Progenitor cell of endocrine pancreas (in vitro differentiated cells): ENCODE data around the gene CLHC1. TPM values are rescaled to one million over a fixed set of nuclear protein-coding genes. Genes with fewer than 3 reads are reported as not detected.

ENCODE experiments used
- DNase-seq: peaks from one replicate; pipeline ENCODE4 v3.0.0; 2021; ENCODE audit warnings: low spot score; ENCODE audit not compliant: unreplicated experiment
- H3K27ac Mint-ChIP-seq: 2 replicates; pipeline ENCODE4 v1.8.0; 2021; ENCODE audit warnings: mild to moderate bottlenecking, moderate library complexity, mixed read lengths
- H3K27me3 Mint-ChIP-seq: 2 replicates; pipeline ENCODE4 v1.8.0; 2021; ENCODE audit warnings: mixed read lengths
- H3K36me3 Mint-ChIP-seq: 2 replicates; pipeline ENCODE4 v1.8.0; 2022; ENCODE audit warnings: mixed read lengths; ENCODE audit not compliant: insufficient read depth
- H3K4me1 Mint-ChIP-seq: 2 replicates; pipeline ENCODE4 v1.8.0; 2021; ENCODE audit warnings: low read depth, mixed read lengths
- H3K4me3 Mint-ChIP-seq: 2 replicates; pipeline ENCODE4 v1.8.0; 2021; ENCODE audit warnings: low read depth, mild to moderate bottlenecking, moderate library complexity, mixed read lengths
- H3K9me3 Mint-ChIP-seq: 2 replicates; pipeline ENCODE4 v1.8.0; 2021; ENCODE audit warnings: low read depth, mixed read lengths
- total RNA-seq: library from RNA; stranded (reverse); gene quantifications from 2 replicates; pipeline ENCODE4 v1.2.1, GENCODE V29; 2021
- TF ChIP-seq, protein P1 (sequence below): fragments of 200-600 bp; sonication (generic); IDR thresholded peaks from one replicate; pipeline ENCODE4 v1.5.0; 2021; ENCODE audit warnings: antibody characterized with exemption, mild to moderate bottlenecking; ENCODE audit not compliant: unreplicated experiment

CLHC1 gene
- total RNA-seq, 1 donor from 2014 or later, result 43.9 TPM

DNA sequence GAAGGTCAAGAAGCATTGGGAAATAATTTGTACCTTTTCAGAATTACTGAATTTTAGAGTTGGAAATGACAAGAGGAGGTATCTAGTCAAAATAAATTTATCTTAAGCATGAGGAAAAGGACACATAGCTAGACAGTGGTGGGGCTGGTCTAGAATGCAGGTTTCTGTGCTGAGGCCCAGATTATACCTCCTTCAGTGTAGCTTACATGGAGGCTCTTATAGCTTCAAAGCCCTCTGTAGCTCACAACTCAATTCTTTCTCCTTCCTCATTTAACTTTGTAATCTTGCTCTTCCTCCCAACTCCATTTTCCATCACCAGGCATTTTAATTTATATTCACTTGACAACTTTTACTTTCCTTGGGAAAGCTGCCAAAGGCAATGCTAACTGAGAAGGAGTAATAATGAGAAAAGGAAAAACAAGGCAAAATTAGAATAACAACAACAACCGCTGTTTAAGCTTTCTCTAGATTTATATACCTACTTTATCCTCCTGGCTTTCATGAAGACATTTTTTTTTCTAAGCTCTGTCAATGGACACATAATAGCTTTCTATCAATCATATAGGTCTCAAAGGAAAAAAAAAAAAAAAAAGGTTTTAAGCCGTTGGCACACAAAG is 58.5 kb downstream of the CLHC1 start:
- H3K27ac Mint-ChIP-seq, result no peak overlapping the region
- TF ChIP-seq, protein P1, sequence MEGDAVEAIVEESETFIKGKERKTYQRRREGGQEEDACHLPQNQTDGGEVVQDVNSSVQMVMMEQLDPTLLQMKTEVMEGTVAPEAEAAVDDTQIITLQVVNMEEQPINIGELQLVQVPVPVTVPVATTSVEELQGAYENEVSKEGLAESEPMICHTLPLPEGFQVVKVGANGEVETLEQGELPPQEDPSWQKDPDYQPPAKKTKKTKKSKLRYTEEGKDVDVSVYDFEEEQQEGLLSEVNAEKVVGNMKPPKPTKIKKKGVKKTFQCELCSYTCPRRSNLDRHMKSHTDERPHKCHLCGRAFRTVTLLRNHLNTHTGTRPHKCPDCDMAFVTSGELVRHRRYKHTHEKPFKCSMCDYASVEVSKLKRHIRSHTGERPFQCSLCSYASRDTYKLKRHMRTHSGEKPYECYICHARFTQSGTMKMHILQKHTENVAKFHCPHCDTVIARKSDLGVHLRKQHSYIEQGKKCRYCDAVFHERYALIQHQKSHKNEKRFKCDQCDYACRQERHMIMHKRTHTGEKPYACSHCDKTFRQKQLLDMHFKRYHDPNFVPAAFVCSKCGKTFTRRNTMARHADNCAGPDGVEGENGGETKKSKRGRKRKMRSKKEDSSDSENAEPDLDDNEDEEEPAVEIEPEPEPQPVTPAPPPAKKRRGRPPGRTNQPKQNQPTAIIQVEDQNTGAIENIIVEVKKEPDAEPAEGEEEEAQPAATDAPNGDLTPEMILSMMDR, result no peak
- H3K4me3 Mint-ChIP-seq, result no peak overlapping the region
- no peaks in the 10 kb centered on the region for H3K9me3 Mint-ChIP-seq
- no peak for DNase-seq
- no peaks in the 10 kb centered on the region for H3K36me3 Mint-ChIP-seq
- H3K27me3 Mint-ChIP-seq, result no peaks in the 10 kb centered on the region
- H3K4me1 Mint-ChIP-seq, result peaks cover 9% of the 10 kb centered on the region

DNA sequence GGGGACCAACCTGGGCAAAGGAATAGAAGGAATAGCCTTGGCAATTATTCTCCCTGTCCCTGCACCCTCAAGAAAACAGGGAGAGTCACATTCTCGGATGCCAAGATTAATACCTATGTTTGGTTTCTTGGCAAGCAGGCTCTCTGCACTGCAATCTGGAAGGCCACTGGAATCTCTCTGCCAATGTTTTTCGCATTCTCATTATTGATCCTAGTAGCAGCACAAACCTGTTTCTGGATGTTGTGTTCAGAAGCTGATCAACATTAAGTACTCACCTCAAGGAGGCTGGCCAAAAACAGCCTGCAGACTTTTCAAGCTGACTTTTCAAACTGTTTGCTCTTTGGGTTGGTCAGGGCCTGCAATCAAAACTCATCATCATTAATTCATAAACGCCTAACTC is 62.2 kb downstream of the CLHC1 start:
- no peaks in the 10 kb centered on the region for H3K36me3 Mint-ChIP-seq
- no peak overlapping the region for H3K4me3 Mint-ChIP-seq
- no peaks in the 10 kb centered on the region for H3K27me3 Mint-ChIP-seq
- H3K9me3 Mint-ChIP-seq, result no peaks in the 10 kb centered on the region
- no peak for DNase-seq
- peak overlapping the region; percentile 75 for H3K27ac Mint-ChIP-seq
- H3K4me1 Mint-ChIP-seq, result peaks cover 31% of the 10 kb centered on the region
- TF ChIP-seq, protein P1, result no peak

DNA sequence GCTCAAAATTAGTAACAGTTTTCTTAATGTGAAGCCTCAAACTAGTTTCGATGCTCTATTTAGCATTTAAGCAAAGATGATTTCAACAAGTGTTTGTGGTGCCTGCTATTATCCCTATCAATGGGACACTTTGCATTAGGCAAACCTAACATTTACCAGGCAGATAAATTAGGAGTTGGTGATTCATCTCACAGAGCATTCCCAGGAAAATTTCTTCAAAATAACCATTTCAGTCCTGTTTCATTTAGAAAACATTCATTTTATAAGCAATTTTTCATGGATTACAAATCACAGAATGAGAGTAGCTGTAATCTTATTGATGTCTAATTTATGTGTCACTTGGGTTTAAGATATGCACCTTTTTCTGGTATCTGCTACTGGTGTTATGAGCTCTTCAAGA is 62.7 kb downstream of the CLHC1 start:
- DNase-seq, result no peak
- Mint-ChIP-seq H3K4me1 (peaks cover 36% of the 10 kb centered on the region), H3K36me3 (no peaks in the 10 kb centered on the region)

GRCh38 chr2:55168221-55169154 is 63.6 kb downstream of the CLHC1 start:
- H3K4me1 Mint-ChIP-seq, result peaks cover 45% of the 10 kb centered on the region
- no peaks in the 10 kb centered on the region for H3K36me3 Mint-ChIP-seq
- TF ChIP-seq, protein P1, result peak; percentile 65
- H3K27me3 Mint-ChIP-seq, result no peaks in the 10 kb centered on the region
- H3K4me3 Mint-ChIP-seq, result no peak overlapping the region
- no peak overlapping the region for H3K27ac Mint-ChIP-seq
- no peaks in the 10 kb centered on the region for H3K9me3 Mint-ChIP-seq
- no peak for DNase-seq

More for the DNA sequence above, 62.7 kb downstream of the CLHC1 start:
- TF ChIP-seq, protein P1, result no peak
- H3K27ac Mint-ChIP-seq, result no peak overlapping the region
- H3K9me3 Mint-ChIP-seq, result no peaks in the 10 kb centered on the region
- no peak overlapping the region for H3K4me3 Mint-ChIP-seq
- no peaks in the 10 kb centered on the region for H3K27me3 Mint-ChIP-seq

- no peak overlapping the region for H3K27ac Mint-ChIP-seq
- no peaks in the 10 kb centered on the region for H3K27me3 Mint-ChIP-seq
- no peaks in the 10 kb centered on the region for H3K36me3 Mint-ChIP-seq
- DNase-seq, result no peak
- H3K4me1 Mint-ChIP-seq, result peaks cover 69% of the 10 kb centered on the region
- H3K9me3 Mint-ChIP-seq, result no peaks in the 10 kb centered on the region
- no peak overlapping the region for H3K4me3 Mint-ChIP-seq
- TF ChIP-seq, protein P1, result no peak
These were observed 66.5 kb downstream of the CLHC1 start for GRCh38 chr2:55165626-55166025.
